ENCODE results near the gene GP2.
"Not testable (repeated sequence)": the region's sequence is repeated elsewhere in the genome, so short reads cannot be mapped to it uniquely, and the experiment has no call there.

Gene GP2

GRCh38 chr16:20339744-20340143 is 12.4 kb upstream of the GP2 start:
- ATAC-seq (ENCODE audit: low read depth) (no peak), DNase-seq (ENCODE audit: low spot score in 2 of 2) (no peak)
- H3K4me3 Mint-ChIP-seq, result no peak overlapping the region
- H3K4me1 Mint-ChIP-seq, result no peaks in the 10 kb centered on the region
- no peaks in the 10 kb centered on the region for H3K36me3 Mint-ChIP-seq
- H3K27me3 Mint-ChIP-seq, result peaks cover 4% of the 10 kb centered on the region
- no peak overlapping the region for H3K27ac Mint-ChIP-seq
- no peaks in the 10 kb centered on the region for H3K9me3 Mint-ChIP-seq

GRCh38 chr16:20336955-20337354 is 9.6 kb upstream of the GP2 start:
- Mint-ChIP-seq H3K4me3 (no peak overlapping the region), H3K9me3 (no peaks in the 10 kb centered on the region), H3K4me1 (no peaks in the 10 kb centered on the region), H3K36me3 (no peaks in the 10 kb centered on the region), H3K27ac (no peak overlapping the region), H3K27me3 (peaks cover 8% of the 10 kb centered on the region)
- ATAC-seq (ENCODE audit: low read depth), result no peak
- no peak for DNase-seq (ENCODE audit: low spot score in 2 of 2)

GRCh38 chr16:20334396-20334795 is 7.1 kb upstream of the GP2 start:
- DNase-seq (ENCODE audit: low spot score in 2 of 2) (no peak), ATAC-seq (ENCODE audit: low read depth) (no peak)
- Mint-ChIP-seq H3K36me3 (no peaks in the 10 kb centered on the region), H3K4me1 (no peaks in the 10 kb centered on the region), H3K27ac (no peak overlapping the region), H3K4me3 (no peak overlapping the region), H3K9me3 (peaks cover 3% of the 10 kb centered on the region), H3K27me3 (peaks cover 12% of the 10 kb centered on the region)

DNA sequence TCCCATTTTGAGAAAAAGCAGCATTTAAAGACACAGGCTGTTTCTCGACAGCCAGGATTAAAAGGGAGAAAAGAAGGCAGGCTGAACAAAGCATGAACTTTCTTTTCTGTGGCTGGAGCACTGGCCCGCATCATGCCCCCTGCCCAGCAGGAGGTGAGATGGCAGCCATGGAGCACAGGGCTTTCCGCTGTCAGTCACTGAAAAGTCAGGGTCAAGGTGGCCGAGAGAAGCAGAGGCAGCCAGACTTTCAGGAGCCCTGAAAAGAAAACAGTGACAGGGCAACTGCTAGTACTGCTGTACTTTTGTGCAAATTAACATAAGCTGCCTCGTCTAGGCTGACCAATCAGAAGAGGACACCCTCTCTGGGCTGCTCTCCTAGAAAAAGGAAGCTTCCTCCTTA is 5.8 kb upstream of the GP2 start:
- no peak for DNase-seq (ENCODE audit: low spot score in 2 of 2)
- H3K4me1 Mint-ChIP-seq, result no peaks in the 10 kb centered on the region
- ATAC-seq (ENCODE audit: low read depth), result no peak
- no peaks in the 10 kb centered on the region for H3K36me3 Mint-ChIP-seq
- H3K27me3 Mint-ChIP-seq, result peaks cover 14% of the 10 kb centered on the region
- peaks cover 6% of the 10 kb centered on the region for H3K9me3 Mint-ChIP-seq
- H3K4me3 Mint-ChIP-seq, result no peak overlapping the region
- H3K27ac Mint-ChIP-seq, result no peak overlapping the region

GRCh38 chr16:20332411-20332810 is 5.1 kb upstream of the GP2 start:
- Mint-ChIP-seq H3K9me3 (peaks cover 6% of the 10 kb centered on the region), H3K27me3 (peaks cover 14% of the 10 kb centered on the region), H3K4me1 (no peaks in the 10 kb centered on the region)

DNA sequence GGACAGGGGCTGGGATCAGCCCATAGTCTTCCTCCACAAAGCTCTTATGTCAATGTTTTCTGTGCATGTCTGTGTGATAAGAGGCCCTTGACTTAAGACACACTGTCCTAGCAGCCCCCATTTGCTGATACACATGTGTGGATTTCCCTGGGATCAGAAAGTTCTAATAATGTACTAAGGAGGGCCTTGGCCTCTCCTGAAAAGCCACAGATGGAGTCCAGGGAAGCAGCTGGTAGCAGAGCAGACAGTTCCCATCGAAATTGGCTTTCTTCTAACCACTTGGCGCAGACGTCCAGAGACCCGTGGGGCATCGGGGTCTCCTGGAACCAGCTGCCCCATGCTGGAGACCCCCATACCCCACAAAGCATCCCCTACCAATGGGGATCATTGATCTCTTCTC is 4.3 kb upstream of the GP2 start:
- Mint-ChIP-seq H3K4me1 (no peaks in the 10 kb centered on the region), H3K9me3 (peaks cover 6% of the 10 kb centered on the region), H3K27me3 (peaks cover 12% of the 10 kb centered on the region), H3K36me3 (no peaks in the 10 kb centered on the region), H3K4me3 (no peak overlapping the region), H3K27ac (no peak overlapping the region)
- ATAC-seq (ENCODE audit: low read depth) (no peak), DNase-seq (ENCODE audit: low spot score in 2 of 2) (no peak)

More at GRCh38 chr16:20332411-20332810, 5.1 kb upstream of the GP2 start:
- Mint-ChIP-seq H3K36me3 (no peaks in the 10 kb centered on the region), H3K27ac (no peak overlapping the region), H3K4me3 (no peak overlapping the region)
- no peak for DNase-seq (ENCODE audit: low spot score in 2 of 2)
- no peak for ATAC-seq (ENCODE audit: low read depth)

DNA sequence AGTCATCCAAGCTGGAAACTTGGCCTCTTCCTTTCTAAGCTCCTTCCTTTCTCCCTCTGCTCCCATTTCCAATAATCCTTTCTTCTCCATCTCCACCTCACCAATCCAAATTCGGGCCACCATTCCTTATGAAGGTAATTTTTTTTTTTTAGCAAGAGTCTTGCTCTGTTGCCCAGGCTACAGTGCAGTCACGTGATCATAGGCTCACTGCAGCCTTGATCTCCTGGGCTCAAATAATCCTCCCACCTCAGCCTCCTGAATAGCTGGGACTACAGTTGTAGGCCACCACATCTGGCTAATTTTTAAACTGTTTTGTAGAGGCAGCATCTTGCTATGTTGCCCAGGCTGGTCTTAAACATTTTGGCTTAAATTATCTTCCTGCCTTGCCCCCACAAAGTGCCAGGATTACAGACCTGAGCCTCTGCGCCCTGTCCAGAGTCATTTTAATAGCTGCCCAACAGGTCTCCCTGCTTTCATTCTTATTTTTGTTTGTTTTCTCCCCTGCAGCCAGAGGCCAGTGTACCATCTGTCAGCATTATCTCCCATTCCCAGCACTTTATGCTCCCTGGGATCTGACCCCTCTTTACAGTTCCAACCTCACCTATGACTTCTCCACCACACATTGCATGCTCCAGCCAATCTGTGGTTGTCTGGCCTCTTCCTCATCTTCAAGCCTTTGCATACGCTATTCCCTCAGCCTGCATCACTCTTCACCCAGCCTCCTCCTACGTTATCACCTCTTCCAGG is 2.3 kb upstream of the GP2 start:
- DNase-seq (ENCODE audit: low spot score in 2 of 2) (no peak), ATAC-seq (ENCODE audit: low read depth) (no peak)
- H3K9me3 Mint-ChIP-seq, result peaks cover 6% of the 10 kb centered on the region
- no peak overlapping the region for H3K27ac Mint-ChIP-seq
- H3K27me3 Mint-ChIP-seq, result peaks cover 11% of the 10 kb centered on the region
- no peak overlapping the region for H3K4me3 Mint-ChIP-seq
- no peaks in the 10 kb centered on the region for H3K36me3 Mint-ChIP-seq
- H3K4me1 Mint-ChIP-seq, result no peaks in the 10 kb centered on the region

DNA sequence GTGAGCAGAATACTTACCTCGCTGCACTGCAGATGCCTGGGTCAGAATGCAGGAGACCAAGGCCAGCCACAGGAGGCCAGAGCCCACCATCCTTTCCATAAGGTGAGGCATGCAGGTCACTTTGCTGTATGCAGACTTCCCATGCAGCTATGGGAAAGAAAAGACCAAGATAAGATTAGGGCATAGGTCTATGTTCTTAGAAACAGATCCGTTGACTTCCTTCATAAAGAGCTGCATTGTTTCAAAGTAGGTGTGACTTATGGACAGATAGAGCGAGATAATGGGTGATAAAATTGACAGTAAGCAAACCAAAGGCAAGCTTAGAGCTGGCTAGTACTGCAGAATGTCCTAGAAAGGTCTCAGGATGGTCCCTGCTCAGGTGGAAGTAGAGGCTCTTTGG is 992 bp downstream of the GP2 start:
- Mint-ChIP-seq H3K9me3 (peaks cover 6% of the 10 kb centered on the region), H3K4me3 (no peak overlapping the region), H3K27me3 (peaks cover 8% of the 10 kb centered on the region), H3K27ac (no peak overlapping the region), H3K36me3 (no peaks in the 10 kb centered on the region), H3K4me1 (no peaks in the 10 kb centered on the region)
- ATAC-seq (ENCODE audit: low read depth), result no peak
- DNase-seq (ENCODE audit: low spot score in 2 of 2), result no peak

GRCh38 chr16:20325005-20325404 is 2.3 kb downstream of the GP2 start:
- H3K4me1 Mint-ChIP-seq, result no peaks in the 10 kb centered on the region
- H3K27me3 Mint-ChIP-seq, result peaks cover 7% of the 10 kb centered on the region
- H3K9me3 Mint-ChIP-seq, result peaks cover 6% of the 10 kb centered on the region
- ATAC-seq (ENCODE audit: low read depth) (no peak), DNase-seq (ENCODE audit: low spot score in 2 of 2) (no peak)
- H3K27ac Mint-ChIP-seq, result no peak overlapping the region
- H3K4me3 Mint-ChIP-seq, result no peak overlapping the region
- no peaks in the 10 kb centered on the region for H3K36me3 Mint-ChIP-seq

- Mint-ChIP-seq H3K4me3 (no peak overlapping the region), H3K36me3 (no peaks in the 10 kb centered on the region), H3K27ac (no peak overlapping the region), H3K4me1 (no peaks in the 10 kb centered on the region), H3K9me3 (no peaks in the 10 kb centered on the region), H3K27me3 (peaks cover 3% of the 10 kb centered on the region)
- DNase-seq (ENCODE audit: low spot score in 2 of 2) (no peak), ATAC-seq (ENCODE audit: low read depth) (no peak)
Measured at GRCh38 chr16:20323591-20324117, 3.7 kb downstream of the GP2 start.

GRCh38 chr16:20322696-20323095 is 4.6 kb downstream of the GP2 start:
- Mint-ChIP-seq H3K36me3 (no peaks in the 10 kb centered on the region), H3K9me3 (no peaks in the 10 kb centered on the region), H3K27ac (no peak overlapping the region)

GRCh38 chr16:20321671-20322070 is 5.6 kb downstream of the GP2 start:
- Mint-ChIP-seq H3K36me3 (no peaks in the 10 kb centered on the region), H3K9me3 (no peaks in the 10 kb centered on the region), H3K27ac (no peak overlapping the region), H3K4me1 (no peaks in the 10 kb centered on the region), H3K4me3 (no peak overlapping the region), H3K27me3 (peaks cover 5% of the 10 kb centered on the region)
- DNase-seq (ENCODE audit: low spot score in 2 of 2), result no peak
- no peak for ATAC-seq (ENCODE audit: low read depth)

More at GRCh38 chr16:20322696-20323095, 4.6 kb downstream of the GP2 start:
- Mint-ChIP-seq H3K4me3 (no peak overlapping the region), H3K4me1 (no peaks in the 10 kb centered on the region), H3K27me3 (peaks cover 3% of the 10 kb centered on the region)
- no peak for ATAC-seq (ENCODE audit: low read depth)
- DNase-seq (ENCODE audit: low spot score in 2 of 2), result no peak

DNA sequence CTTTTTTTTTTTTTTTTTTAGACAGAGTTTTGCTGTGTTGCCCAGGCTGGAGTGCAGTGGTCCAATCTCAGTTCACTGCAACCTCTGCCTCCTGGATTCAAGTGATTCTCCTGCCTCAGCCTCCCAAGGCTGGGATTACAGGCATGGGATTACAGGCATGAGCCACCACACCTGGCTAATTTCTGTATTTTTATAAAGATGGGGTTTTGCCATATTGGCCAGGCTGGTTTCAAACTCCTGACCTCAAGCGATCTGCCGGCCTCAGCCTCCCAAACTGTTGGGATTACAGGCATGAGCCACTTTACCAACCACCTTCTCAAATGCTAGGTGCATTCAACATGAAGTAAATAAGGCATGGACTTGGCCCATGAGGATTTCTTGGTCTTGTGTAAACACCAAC is 6.3 kb downstream of the GP2 start:
- ATAC-seq (ENCODE audit: low read depth); H3K27me3 Mint-ChIP-seq; DNase-seq (ENCODE audit: low spot score in 2 of 2); H3K4me1 Mint-ChIP-seq; H3K36me3 Mint-ChIP-seq; H3K4me3 Mint-ChIP-seq; H3K27ac Mint-ChIP-seq; H3K9me3 Mint-ChIP-seq: not testable (repeated sequence)

DNA sequence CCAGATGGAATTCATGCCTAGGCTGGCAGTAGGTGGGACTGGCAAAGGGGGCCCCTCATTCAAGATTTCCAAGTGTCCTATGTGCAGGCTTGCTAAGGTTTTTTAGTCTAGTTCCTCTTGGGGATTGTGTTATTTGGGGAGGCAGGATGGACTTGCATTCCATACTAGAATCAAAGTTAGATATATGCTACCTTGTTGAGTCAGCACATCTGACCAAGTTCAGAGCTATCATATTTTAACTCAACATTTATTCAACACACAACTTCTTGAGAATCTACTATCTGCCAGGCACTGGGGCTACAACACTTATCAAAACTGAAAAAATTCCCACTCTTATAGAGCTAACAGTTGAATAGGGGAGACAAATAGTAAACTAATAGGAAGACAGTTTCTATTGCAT is 6.7 kb downstream of the GP2 start:
- Mint-ChIP-seq H3K9me3 (no peaks in the 10 kb centered on the region), H3K36me3 (no peaks in the 10 kb centered on the region), H3K27ac (no peak overlapping the region), H3K27me3 (peaks cover 5% of the 10 kb centered on the region), H3K4me1 (no peaks in the 10 kb centered on the region), H3K4me3 (no peak overlapping the region)
- no peak for DNase-seq (ENCODE audit: low spot score in 2 of 2)
- ATAC-seq (ENCODE audit: low read depth), result no peak

DNA sequence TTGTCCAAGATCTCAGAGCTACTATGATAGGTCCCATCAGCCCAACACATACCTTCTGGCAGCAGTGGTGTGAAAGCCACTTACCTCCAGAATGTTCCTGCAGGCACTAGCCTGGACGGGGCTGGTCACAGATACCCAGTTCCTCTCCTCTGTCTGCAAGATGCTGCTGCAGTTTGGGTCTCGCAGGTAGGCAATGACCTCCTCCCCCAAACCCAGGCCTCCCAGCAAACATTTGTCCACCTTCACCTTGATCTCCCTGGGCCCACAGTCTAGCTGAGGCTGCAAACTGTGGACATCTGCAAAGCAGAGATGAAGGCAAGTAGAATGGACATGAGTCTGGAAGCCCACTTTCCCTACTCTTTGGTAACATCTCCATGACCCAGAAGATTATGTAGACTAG is 7.1 kb downstream of the GP2 start:
- Mint-ChIP-seq H3K27me3 (peaks cover 5% of the 10 kb centered on the region), H3K27ac (no peak overlapping the region), H3K4me3 (no peak overlapping the region), H3K36me3 (no peaks in the 10 kb centered on the region), H3K4me1 (no peaks in the 10 kb centered on the region), H3K9me3 (no peaks in the 10 kb centered on the region)
- no peak for ATAC-seq (ENCODE audit: low read depth)
- no peak for DNase-seq (ENCODE audit: low spot score in 2 of 2)
